Neural progenitor cell (in vitro differentiated cells): ENCODE measurements around the gene DGLUCY.

Source experiments
- EZH2phosphoT487 ChIP-seq: fragments of 200-600 bp; sonication (generic); IDR thresholded peaks from 2 replicates; pipeline ENCODE4 v1.6.1; 2017; ENCODE audit warnings: antibody characterized with exemption
- TF ChIP-seq, protein P1 (sequence below): fragments of 200-600 bp; sonication (generic); IDR thresholded peaks from 2 replicates; pipeline ENCODE4 v1.5.1; 2017; ENCODE audit warnings: antibody characterized with exemption, mild to moderate bottlenecking

DNA sequence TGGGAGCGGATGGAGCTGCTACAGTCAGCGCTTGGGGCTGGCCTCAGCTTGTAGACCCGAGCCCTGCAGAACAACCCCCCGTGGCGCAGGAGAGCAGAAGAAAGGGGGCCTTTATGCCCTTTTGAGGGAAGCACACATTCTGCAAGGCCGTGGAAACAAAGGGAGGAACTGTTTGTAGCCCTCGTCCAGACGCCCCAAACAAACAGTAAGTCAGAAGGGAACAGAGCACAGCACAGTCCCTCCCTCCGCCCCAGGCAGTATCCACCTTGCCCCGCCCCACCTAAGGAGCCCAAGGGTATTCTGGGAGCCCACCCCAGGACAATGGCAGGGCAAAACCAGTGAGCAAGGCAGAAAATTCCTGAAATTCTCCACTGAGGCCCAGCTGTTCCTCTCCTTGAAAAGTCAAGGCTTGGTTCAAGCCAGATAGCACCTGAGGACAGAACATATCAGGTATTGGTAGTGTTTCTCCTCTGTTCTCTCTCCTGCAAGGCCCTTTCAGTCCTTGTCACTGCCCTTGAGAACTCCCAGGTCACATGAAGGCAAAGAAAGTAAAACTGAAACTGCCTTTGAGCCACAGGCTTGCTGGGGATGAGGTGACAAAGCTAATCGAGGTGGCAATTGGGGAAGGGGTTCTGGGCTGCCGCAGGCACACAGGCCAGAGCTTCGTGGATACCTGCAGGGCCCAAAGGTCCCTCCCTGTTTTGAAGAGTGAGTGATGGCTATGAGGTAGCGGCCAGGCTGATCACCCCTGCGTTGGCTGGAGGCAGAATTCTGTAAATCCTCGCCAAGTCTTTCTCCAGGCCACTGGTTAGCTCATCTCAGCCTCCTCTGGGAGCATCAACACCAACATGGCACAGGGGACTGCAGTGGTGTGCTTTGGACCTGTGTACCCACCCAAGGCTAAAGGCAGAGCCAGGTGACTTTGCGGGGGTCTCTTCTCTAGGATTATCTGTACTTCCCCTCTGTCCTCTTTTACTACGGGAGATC, 499 bp downstream of the DGLUCY start:
- TF ChIP-seq, protein P1, sequence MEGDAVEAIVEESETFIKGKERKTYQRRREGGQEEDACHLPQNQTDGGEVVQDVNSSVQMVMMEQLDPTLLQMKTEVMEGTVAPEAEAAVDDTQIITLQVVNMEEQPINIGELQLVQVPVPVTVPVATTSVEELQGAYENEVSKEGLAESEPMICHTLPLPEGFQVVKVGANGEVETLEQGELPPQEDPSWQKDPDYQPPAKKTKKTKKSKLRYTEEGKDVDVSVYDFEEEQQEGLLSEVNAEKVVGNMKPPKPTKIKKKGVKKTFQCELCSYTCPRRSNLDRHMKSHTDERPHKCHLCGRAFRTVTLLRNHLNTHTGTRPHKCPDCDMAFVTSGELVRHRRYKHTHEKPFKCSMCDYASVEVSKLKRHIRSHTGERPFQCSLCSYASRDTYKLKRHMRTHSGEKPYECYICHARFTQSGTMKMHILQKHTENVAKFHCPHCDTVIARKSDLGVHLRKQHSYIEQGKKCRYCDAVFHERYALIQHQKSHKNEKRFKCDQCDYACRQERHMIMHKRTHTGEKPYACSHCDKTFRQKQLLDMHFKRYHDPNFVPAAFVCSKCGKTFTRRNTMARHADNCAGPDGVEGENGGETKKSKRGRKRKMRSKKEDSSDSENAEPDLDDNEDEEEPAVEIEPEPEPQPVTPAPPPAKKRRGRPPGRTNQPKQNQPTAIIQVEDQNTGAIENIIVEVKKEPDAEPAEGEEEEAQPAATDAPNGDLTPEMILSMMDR, result no peak
- no peak for TF ChIP-seq EZH2phosphoT487
